ENCODE measurements around the gene ABI3BP.

Gene ABI3BP

DNA sequence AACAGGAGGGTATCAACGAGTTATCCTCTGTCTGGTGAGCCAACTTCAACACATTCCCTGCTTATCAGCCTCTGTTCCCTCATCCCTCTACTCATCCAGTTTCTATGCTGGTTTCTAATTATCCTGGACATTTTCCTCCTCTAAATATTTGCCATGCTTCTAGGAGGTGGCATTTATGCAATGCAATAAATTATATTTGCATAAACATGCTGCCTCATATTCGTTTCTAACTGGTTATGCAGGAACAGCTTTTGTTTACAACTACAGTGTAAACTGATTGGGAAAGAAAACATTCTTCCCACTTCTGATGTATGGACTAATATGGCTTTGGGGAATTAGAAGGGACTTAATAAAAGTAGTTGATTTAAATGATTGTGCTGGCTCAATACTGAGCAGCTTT, 161.6 kb downstream of the ABI3BP start:
- no peak overlapping the region for H3K4me3 ChIP-seq (ENCODE audit: low read length)
- TF ChIP-seq CTCF (conservative IDR thresholded peaks at IDR 0.05; ENCODE audit: low read depth, low read length), result no peak
- no peak for DNase-seq (ENCODE audit: low read depth)

GRCh38 chr3:100830931-100831330, 162.3 kb downstream of the ABI3BP start:
- TF ChIP-seq CTCF (conservative IDR thresholded peaks at IDR 0.05; ENCODE audit: low read depth, low read length), result no peak
- H3K4me3 ChIP-seq (ENCODE audit: low read length), result no peak overlapping the region
- DNase-seq (ENCODE audit: low read depth), result no peak

DNA sequence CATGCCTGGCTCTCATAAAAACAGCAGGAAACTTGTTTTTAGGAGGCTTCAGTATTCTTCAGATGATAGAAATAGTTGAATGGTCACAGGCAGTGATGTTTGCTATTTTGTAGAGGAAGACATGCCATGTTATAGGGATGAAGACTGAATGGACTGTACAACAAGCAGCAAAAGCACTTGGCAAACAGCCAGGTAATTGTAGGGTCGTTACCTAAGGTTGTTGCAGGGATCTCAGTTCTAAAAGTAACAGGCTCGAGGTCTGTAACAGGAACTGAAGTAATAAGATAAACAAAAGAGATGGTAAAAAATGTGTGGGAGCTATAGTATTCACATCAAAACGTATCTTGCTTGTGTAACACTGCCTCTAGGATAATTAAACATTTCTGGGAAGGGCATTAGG, 167.6 kb downstream of the ABI3BP start:
- no peak for TF ChIP-seq CTCF (conservative IDR thresholded peaks at IDR 0.05; ENCODE audit: low read depth, low read length)
- H3K4me3 ChIP-seq (ENCODE audit: low read length), result no peak overlapping the region
- no peak for DNase-seq (ENCODE audit: low read depth)

GRCh38 chr3:100815583-100815982, 177.6 kb downstream of the ABI3BP start:
- DNase-seq (ENCODE audit: low read depth), result no peak
- no peak overlapping the region for H3K4me3 ChIP-seq (ENCODE audit: low read length)
- TF ChIP-seq CTCF (conservative IDR thresholded peaks at IDR 0.05; ENCODE audit: low read depth, low read length), result no peak

- H3K4me3 ChIP-seq (ENCODE audit: low read length), result no peak overlapping the region
- no peak for TF ChIP-seq CTCF (conservative IDR thresholded peaks at IDR 0.05; ENCODE audit: low read depth, low read length)
- no peak for DNase-seq (ENCODE audit: low read depth)
Observed at GRCh38 chr3:100813828-100814227, 179.4 kb downstream of the ABI3BP start.

DNA sequence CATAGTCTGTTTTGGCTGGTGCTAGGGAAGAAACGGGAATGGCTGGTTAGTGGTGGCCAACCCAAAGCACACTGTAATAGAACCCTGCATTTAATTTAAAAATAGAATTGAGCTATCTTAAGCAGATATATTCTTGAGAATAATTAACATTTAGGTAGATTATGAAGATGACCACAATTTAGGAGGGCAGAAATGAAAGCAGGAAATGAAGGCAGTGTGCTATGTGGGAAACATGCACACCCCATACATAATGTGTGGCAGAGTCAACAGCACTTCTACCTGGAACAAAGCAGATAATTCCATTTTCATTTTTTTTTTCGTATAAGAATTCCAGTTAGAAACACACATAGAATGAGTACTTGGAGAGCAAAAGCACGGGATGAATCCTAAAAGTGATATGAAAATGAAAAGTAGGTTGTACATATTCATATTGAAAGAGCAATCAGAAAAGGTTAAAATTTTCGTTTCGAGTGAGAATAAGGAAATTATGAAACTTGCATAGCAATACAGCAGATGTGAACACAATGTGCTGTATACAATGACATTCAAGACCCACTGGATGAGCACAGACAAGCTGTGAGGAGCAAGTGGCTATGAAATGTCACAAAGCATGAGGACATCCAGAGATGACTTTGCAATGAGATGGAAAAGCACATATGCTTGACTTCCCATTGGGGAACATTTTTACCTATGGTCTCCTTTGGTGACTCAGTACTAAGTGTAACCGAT, 181.3 kb downstream of the ABI3BP start:
- TF ChIP-seq CTCF (conservative IDR thresholded peaks at IDR 0.05; ENCODE audit: low read depth, low read length), result no peak
- no peak for DNase-seq (ENCODE audit: low read depth)
- no peak overlapping the region for H3K4me3 ChIP-seq (ENCODE audit: low read length)

- TF ChIP-seq CTCF (conservative IDR thresholded peaks at IDR 0.05; ENCODE audit: low read depth, low read length), result no peak
- DNase-seq (ENCODE audit: low read depth), result no peak
- no peak overlapping the region for H3K4me3 ChIP-seq (ENCODE audit: low read length)
Observed at GRCh38 chr3:100810671-100811070, 182.6 kb downstream of the ABI3BP start.

All from retinal pigment epithelial cell (primary cell).